Thoracic aorta (tissue), 2 donors: Measurements from ENCODE around the gene CLPSL2. TPM values are rescaled to one million over a fixed set of nuclear protein-coding genes. Genes with fewer than 3 reads are reported as not detected.
"Not testable (repeated sequence)": the region's sequence is repeated elsewhere in the genome, so short reads cannot be mapped to it uniquely, and the experiment has no call there.

ENCODE experiments used
- ATAC-seq: fragments of 150-250 bp; one replicate; pipeline ENCODE4 v1.8.0; 2017; ENCODE audit warnings: low read depth; ENCODE audit not compliant: insufficient number of reproducible peaks, low FRiP score
- DNase-seq: peaks from one replicate; pipeline ENCODE4 v3.0.0-alpha.2; 2020; ENCODE audit warnings: low spot score
- H3K27ac ChIP-seq, 2 donors: fragments of 200-600 bp; sonication (generic); 1 replicate in 1 of 2; 2 replicates in 1 of 2; pipeline ENCODE4 v1.5.1; 2016; ENCODE audit warnings: mild to moderate bottlenecking in 2 of 2, moderate library complexity in 2 of 2
- H3K27me3 ChIP-seq: fragments of 200-600 bp; sonication (generic); replicated peaks from 2 replicates; pipeline ENCODE4 v1.6.0; 2016; ENCODE audit warnings: mild to moderate bottlenecking; ENCODE audit not compliant: insufficient read depth
- H3K36me3 ChIP-seq: fragments of 200-600 bp; sonication (generic); one replicate; pipeline ENCODE4 v1.5.1; 2016
- H3K4me1 ChIP-seq, 2 donors: fragments of 200-600 bp; sonication (generic); 1 replicate in 1 of 2; 2 replicates in 1 of 2; pipeline versions ENCODE4 v1.5.1 to v1.6.0; 2016; ENCODE audit warnings: low read depth in 2 of 2, mild to moderate bottlenecking in 1 of 2; ENCODE audit not compliant: control insufficient read depth in 1 of 2
- H3K4me3 ChIP-seq: fragments of 200-600 bp; sonication (generic); 2 replicates; pipeline ENCODE4 v1.5.1; 2016; ENCODE audit warnings: mild to moderate bottlenecking
- H3K9me3 ChIP-seq: fragments of 200-600 bp; sonication (generic); 2 replicates; pipeline ENCODE4 v1.5.1; 2016
- total RNA-seq, 2 donors: library from RNA; depleted of rRNA; stranded (reverse); fragments of >200 nt; gene quantifications; one replicate each; pipeline versions ENCODE4 v1.1.0 to v1.2.3, GENCODE V29; 2016
- TF ChIP-seq, protein P1 (sequence below): fragments of 200-600 bp; sonication (generic); IDR thresholded peaks from one replicate; pipeline ENCODE4 v1.5.1; 2019; ENCODE audit warnings: antibody characterized with exemption

Gene CLPSL2
- total RNA-seq, 2 donors from 2014 or later: not detected

DNA sequence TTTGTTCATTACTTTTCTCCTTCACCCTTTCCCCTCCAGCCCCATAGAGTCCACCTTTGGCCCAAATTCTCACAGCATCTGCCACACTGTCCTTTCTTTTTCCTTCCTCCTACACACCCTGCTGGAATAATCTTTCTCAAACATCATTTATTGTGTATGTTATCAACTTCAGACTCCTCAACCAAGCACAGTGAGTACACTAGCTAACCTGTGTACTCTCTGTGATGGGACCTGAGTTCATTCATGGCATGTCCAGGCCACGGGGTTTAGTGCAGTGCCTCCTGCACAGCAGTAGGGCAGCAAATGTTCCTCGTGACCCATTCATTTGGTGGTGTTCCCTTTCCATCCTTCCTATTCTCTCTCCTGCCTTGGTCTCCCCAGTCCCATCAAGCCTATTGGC lies 46.7 kb upstream of the CLPSL2 start:
- H3K27ac ChIP-seq: peak overlapping the region; percentile 100
- no peaks in the 10 kb centered on the region for H3K27me3 ChIP-seq
- no peaks in the 10 kb centered on the region for H3K36me3 ChIP-seq
- TF ChIP-seq, protein P1, sequence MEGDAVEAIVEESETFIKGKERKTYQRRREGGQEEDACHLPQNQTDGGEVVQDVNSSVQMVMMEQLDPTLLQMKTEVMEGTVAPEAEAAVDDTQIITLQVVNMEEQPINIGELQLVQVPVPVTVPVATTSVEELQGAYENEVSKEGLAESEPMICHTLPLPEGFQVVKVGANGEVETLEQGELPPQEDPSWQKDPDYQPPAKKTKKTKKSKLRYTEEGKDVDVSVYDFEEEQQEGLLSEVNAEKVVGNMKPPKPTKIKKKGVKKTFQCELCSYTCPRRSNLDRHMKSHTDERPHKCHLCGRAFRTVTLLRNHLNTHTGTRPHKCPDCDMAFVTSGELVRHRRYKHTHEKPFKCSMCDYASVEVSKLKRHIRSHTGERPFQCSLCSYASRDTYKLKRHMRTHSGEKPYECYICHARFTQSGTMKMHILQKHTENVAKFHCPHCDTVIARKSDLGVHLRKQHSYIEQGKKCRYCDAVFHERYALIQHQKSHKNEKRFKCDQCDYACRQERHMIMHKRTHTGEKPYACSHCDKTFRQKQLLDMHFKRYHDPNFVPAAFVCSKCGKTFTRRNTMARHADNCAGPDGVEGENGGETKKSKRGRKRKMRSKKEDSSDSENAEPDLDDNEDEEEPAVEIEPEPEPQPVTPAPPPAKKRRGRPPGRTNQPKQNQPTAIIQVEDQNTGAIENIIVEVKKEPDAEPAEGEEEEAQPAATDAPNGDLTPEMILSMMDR: no peak
- H3K4me3 ChIP-seq: no peak overlapping the region
- no peaks in the 10 kb centered on the region for H3K9me3 ChIP-seq
- DNase-seq: no peak
- H3K4me1 ChIP-seq: peaks cover 69 to 86% of the 10 kb centered on the region in 2 donors
- ATAC-seq: no peak

DNA sequence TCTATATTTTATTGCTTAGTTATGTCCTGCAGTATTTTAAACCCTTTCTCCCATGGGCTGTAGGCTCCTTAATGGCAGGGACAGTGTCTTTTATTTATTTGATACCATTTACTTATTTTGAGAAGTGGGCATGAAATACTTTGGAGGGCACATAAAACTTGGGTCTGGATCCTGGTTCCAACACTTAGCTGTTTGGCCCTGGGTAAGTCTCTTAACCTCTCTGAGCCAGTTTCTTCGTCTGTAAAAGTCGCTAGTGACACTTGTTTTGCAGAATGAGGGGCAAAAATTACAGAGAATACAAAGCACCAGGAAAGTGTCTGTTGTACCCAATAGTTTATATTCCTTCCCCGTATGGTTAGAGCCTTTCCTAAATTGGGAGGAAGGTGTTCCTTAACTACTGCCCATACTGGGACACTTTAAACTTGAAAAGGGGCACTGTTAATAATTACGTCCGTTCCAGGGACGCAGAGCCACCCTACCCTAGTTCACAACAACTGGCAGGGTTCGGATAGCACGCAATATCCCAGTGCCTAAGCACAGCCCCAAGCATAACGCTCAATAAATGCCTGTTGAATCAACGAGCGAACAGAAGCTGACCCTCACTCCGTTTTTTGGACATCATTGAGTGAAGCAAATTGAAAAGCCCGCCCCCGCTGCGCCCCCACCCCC lies 45.5 kb upstream of the CLPSL2 start:
- no peaks in the 10 kb centered on the region for H3K27me3 ChIP-seq
- no peak for DNase-seq
- TF ChIP-seq, protein P1: no peak
- no peak for ATAC-seq
- peak overlapping the region; percentile 100 for H3K27ac ChIP-seq
- peak overlapping the region; percentile 89 for H3K4me3 ChIP-seq
- no peaks in the 10 kb centered on the region for H3K36me3 ChIP-seq
- H3K4me1 ChIP-seq: peaks cover 61 to 86% of the 10 kb centered on the region in 2 donors
- no peaks in the 10 kb centered on the region for H3K9me3 ChIP-seq

DNA sequence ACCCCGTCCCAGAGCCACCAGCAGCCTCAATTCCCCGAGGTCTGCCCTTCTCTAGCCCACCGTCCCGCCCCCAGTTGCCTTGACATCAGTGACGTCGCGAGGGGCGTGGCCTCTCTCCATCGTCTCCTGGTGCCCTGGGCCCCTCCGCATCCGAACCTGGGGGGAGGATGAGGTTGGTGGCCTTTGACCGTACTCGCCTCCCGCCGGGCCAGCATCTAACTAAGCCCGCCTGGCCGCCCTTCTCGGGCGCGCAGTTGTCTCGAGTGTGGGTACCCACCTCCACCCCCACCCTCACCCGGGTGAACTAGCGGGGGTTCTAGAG lies 45.0 kb upstream of the CLPSL2 start:
- peak overlapping the region; percentile 100 for H3K27ac ChIP-seq
- peak; percentile 94 for DNase-seq
- H3K9me3 ChIP-seq: no peaks in the 10 kb centered on the region
- peak overlapping the region; percentile 89 for H3K4me3 ChIP-seq
- TF ChIP-seq, protein P1: no peak
- no peaks in the 10 kb centered on the region for H3K36me3 ChIP-seq
- peaks cover 56 to 85% of the 10 kb centered on the region in 2 donors for H3K4me1 ChIP-seq
- ATAC-seq: peak; percentile 14
- H3K27me3 ChIP-seq: no peaks in the 10 kb centered on the region

DNA sequence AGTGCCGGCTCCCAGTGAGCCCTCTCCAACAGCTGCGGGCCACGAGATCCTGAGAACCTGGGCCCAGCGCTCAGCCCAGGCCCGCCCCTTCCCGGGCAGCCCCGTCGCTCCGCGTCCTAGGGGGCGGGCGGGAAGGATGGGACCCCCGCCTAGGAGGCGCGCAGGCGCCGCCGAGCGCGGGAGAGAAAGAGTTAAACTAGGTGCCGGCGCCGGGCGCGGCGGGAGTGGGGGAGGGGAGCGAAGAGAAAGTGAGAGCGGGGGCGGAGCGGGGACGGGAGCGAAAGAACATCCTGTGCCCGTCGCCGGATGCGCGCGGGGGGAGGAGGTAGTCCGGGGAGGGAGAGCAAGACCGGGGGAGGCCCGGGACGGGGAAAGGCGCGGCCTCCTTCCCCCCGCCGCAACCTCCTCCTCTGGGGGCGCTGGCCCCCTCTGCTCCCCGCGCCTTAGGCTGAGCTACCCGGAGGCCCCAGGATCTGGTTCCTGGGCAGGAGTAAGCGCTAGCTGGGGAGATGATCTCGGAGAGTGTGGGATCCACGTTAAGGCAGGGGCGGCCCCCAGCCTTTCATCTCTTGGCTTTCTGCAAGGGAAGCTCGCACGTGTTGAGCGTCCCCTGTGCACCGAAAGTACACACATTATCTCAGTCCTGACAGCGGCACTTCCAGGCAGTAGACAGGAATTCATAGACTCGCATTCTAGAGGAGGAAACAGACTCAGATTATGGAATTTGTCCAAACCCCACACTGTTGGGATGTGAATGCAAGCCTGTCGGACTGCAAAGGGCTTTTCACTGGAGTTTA lies 44.5 kb upstream of the CLPSL2 start:
- no peaks in the 10 kb centered on the region for H3K36me3 ChIP-seq
- TF ChIP-seq, protein P1: no peak
- no peaks in the 10 kb centered on the region for H3K9me3 ChIP-seq
- peak overlapping the region; percentile 89 for H3K4me3 ChIP-seq
- peak; percentile 93 for DNase-seq
- H3K27me3 ChIP-seq: no peaks in the 10 kb centered on the region
- ATAC-seq: peak; percentile 58
- peaks cover 50 to 79% of the 10 kb centered on the region in 2 donors for H3K4me1 ChIP-seq
- peak overlapping the region; percentile 100 for H3K27ac ChIP-seq

DNA sequence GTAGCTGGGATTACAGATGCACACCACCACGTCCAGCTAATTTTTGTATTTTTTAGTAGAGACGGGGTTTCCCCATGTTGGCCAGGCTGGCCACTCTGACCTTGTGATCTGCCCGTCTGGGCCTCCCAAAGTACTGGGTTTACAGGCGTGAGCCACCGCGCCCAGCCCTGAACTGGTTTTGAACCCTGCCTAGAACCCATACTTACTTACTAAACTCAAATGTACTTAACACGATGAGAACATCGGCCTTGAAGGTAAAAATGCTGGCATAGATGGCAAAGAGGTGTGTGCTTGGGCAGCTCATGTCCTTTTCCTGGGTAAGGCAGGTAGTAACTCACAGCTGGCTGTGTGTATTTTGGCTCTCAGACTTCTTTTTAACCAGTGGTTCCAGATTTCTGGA lies 42.8 kb upstream of the CLPSL2 start:
- Histone ChIP-seq H3K4me1 (peaks cover 40 to 69% of the 10 kb centered on the region in 2 donors), H3K27ac (peak overlapping the region; percentile 100), H3K4me3 (no peak overlapping the region), H3K9me3 (no peaks in the 10 kb centered on the region), H3K36me3 (no peaks in the 10 kb centered on the region), H3K27me3 (no peaks in the 10 kb centered on the region)
- DNase-seq: no peak
- TF ChIP-seq, protein P1: no peak
- ATAC-seq: no peak

DNA sequence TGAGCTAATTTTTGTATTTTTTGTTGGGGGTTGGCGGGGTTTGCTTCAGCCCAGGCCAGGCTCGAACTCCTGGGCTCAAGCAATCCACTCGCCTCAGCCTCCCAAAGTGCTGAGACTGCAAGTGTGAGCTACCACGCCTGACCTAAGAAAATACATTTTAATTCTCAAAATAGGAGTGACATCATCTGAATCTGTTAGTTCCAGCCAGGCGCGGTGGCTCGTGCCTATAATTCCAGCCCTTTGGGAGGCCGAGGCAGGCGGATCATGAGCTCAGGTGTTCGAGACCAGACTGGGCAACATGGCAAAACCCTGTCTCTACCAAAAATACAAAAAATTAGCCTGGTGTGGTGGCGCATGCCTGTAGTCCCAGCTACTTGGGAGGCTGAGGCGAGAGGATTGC lies 42.1 kb upstream of the CLPSL2 start:
- not testable (repeated sequence) for DNase-seq, H3K36me3 ChIP-seq, ATAC-seq, H3K4me3 ChIP-seq, H3K9me3 ChIP-seq, H3K27me3 ChIP-seq
- Histone ChIP-seq H3K27ac (peak overlapping the region; percentile 25 to 100), H3K4me1 (peaks cover 34 to 62% of the 10 kb centered on the region in 2 donors)
